ENCODE data around the gene PBX3. TPM values are rescaled to one million over a fixed set of nuclear protein-coding genes. Genes with fewer than 3 reads are reported as not detected.

The PBX3 gene
- total RNA-seq, 2 experiments from 2014 or later, result 40.8 to 54.6 TPM

DNA sequence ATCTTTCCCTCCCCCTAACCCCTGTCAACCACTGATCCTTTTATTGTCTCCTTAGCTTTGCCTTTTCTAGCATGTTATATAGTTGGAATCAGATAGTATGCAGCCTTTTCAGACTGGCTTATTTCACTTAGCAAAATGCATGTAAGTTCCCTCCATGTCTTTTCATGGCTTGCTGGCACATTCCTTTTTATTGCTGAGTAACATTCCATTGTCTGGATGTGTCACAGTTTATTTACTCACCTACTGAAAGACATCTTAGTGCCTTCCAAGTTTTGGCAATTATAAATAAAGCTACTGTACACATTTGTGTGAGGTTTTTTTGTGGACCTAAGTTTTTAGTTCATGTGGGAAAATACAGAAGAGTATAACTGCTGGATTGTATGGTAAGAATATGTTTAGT is 230.1 kb downstream of the PBX3 start:
- Histone ChIP-seq H3K9me2 (ENCODE audit: insufficient read depth, low read length) (no peaks in the 10 kb centered on the region), H4K20me1 (ENCODE audit: insufficient read depth, low read length) (no peaks in the 10 kb centered on the region), H3K4me2 (ENCODE audit: low read length) (no peak overlapping the region), H3K36me3 (ENCODE audit: insufficient read depth, low read length) (no peaks in the 10 kb centered on the region), H3K79me2 (ENCODE audit: insufficient read depth, low read depth, low read length) (no peaks in the 10 kb centered on the region), H3K27ac (ENCODE audit: low read depth, low read length, poor library complexity, severe bottlenecking) (no peak overlapping the region), H3K4me1 (ENCODE audit: insufficient read depth, low read length, poor library complexity, severe bottlenecking) (no peaks in the 10 kb centered on the region), H3K9me3 (ENCODE audit: low read length) (no peaks in the 10 kb centered on the region), H3K4me3 (ENCODE audit: low read depth, low read length, poor library complexity, severe bottlenecking) (no peak overlapping the region), H2AFZ (ENCODE audit: low read length) (no peak overlapping the region)
- TF ChIP-seq, protein P1, sequence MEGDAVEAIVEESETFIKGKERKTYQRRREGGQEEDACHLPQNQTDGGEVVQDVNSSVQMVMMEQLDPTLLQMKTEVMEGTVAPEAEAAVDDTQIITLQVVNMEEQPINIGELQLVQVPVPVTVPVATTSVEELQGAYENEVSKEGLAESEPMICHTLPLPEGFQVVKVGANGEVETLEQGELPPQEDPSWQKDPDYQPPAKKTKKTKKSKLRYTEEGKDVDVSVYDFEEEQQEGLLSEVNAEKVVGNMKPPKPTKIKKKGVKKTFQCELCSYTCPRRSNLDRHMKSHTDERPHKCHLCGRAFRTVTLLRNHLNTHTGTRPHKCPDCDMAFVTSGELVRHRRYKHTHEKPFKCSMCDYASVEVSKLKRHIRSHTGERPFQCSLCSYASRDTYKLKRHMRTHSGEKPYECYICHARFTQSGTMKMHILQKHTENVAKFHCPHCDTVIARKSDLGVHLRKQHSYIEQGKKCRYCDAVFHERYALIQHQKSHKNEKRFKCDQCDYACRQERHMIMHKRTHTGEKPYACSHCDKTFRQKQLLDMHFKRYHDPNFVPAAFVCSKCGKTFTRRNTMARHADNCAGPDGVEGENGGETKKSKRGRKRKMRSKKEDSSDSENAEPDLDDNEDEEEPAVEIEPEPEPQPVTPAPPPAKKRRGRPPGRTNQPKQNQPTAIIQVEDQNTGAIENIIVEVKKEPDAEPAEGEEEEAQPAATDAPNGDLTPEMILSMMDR (conservative IDR thresholded peaks at IDR 0.05; ENCODE audit: low read length), result no peak
- no peak for TF ChIP-seq EZH2phosphoT487 (IDR thresholded peaks at IDR 0.05; ENCODE audit: borderline replicate concordance, low read depth, low read length)
- DNase-seq (ENCODE audit: low spot score), result no peak
- ChIA-PET POLR2A (no interaction called here), CTCF (ENCODE audit: unreplicated experiment) (no interaction called here)
- intact Hi-C loops (cut with micrococcal nuclease; ENCODE audit: unreplicated experiment), result no loop called here
- no TSS peak for BruUV-seq (replicated peaks)

DNA sequence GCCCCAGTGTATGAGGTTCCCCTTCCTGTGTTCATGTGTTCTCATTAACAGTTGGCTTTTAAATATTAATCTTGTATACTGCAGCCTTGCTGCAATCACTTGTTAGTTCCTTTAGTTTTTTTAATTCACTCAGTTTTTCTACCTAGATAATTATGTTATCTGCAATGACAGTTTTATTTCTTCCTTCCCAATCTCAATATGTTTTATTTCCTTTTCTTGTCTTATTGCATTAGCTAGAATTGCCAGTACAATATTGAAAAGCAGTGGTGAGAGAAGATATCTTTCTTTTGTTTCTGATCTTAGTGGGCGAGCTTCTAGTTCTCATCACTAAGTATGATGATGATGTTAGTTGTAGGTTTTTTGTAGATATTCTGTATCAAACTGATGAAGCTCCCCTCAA is 232.2 kb downstream of the PBX3 start:
- Histone ChIP-seq H3K36me3 (ENCODE audit: insufficient read depth, low read length) (no peaks in the 10 kb centered on the region), H3K9me3 (ENCODE audit: low read length) (no peaks in the 10 kb centered on the region), H3K79me2 (ENCODE audit: insufficient read depth, low read depth, low read length) (no peaks in the 10 kb centered on the region), H3K4me2 (ENCODE audit: low read length) (no peak overlapping the region), H3K4me3 (ENCODE audit: low read depth, low read length, poor library complexity, severe bottlenecking) (no peak overlapping the region), H2AFZ (ENCODE audit: low read length) (no peak overlapping the region), H4K20me1 (ENCODE audit: insufficient read depth, low read length) (no peaks in the 10 kb centered on the region), H3K4me1 (ENCODE audit: insufficient read depth, low read length, poor library complexity, severe bottlenecking) (no peaks in the 10 kb centered on the region), H3K27ac (ENCODE audit: low read depth, low read length, poor library complexity, severe bottlenecking) (no peak overlapping the region), H3K9me2 (ENCODE audit: insufficient read depth, low read length) (no peaks in the 10 kb centered on the region)
- BruUV-seq (replicated peaks), result no TSS peak
- no peak for DNase-seq (ENCODE audit: low spot score)
- intact Hi-C loops (cut with micrococcal nuclease; ENCODE audit: unreplicated experiment), result no loop called here
- TF ChIP-seq EZH2phosphoT487 (IDR thresholded peaks at IDR 0.05; ENCODE audit: borderline replicate concordance, low read depth, low read length), result no peak
- TF ChIP-seq, protein P1 (conservative IDR thresholded peaks at IDR 0.05; ENCODE audit: low read length), result no peak
- POLR2A ChIA-PET, result no interaction called here
- CTCF ChIA-PET (ENCODE audit: unreplicated experiment), result no interaction called here

DNA sequence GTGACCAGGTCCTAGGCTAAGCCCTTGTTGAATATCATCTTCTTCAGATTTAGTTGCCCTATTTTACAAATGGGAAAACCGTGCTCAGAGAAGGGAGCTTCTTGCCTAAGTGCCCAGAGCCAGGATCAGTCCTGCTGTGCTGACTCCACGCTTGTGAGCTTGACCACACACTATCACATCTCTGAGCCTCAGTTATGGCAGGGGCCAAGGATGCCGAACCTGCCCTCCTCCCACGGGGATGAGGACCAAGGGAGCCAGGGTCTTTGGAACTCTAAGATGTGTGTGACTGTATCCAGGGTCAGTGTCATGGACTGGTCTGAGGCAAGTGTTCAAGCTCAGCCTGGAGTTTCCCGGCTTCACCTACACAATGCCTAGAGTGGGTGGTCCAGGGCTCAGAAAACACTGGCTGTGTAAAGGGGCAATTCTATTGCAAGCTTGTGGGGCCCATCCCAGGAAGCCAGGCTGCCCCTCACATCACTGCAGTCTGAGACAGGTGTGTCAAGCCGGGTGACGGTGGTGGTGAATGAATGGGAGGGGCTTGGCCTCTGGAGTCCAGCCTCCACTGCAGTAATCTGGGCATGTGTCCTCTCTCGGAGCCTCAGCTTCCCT is 235.7 kb downstream of the PBX3 start:
- no peaks in the 10 kb centered on the region for H3K9me3 ChIP-seq (ENCODE audit: low read length)
- POLR2A ChIA-PET, result interaction anchor here (0.6 kb wide), 1 partner anchor 1413 kb away, joined by 3 read pairs; no protein-coding TSS in a partner anchor

More for the DNA sequence above, 235.7 kb downstream of the PBX3 start:
- intact Hi-C loops (cut with micrococcal nuclease; ENCODE audit: unreplicated experiment), result no loop called here
- Histone ChIP-seq H3K4me3 (ENCODE audit: low read depth, low read length, poor library complexity, severe bottlenecking) (no peak overlapping the region), H3K4me1 (ENCODE audit: insufficient read depth, low read length, poor library complexity, severe bottlenecking) (no peaks in the 10 kb centered on the region), H4K20me1 (ENCODE audit: insufficient read depth, low read length) (no peaks in the 10 kb centered on the region), H3K9me2 (ENCODE audit: insufficient read depth, low read length) (no peaks in the 10 kb centered on the region), H3K27ac (ENCODE audit: low read depth, low read length, poor library complexity, severe bottlenecking) (no peak overlapping the region), H3K79me2 (ENCODE audit: insufficient read depth, low read depth, low read length) (no peaks in the 10 kb centered on the region), H3K4me2 (ENCODE audit: low read length) (no peak overlapping the region), H2AFZ (ENCODE audit: low read length) (no peak overlapping the region), H3K36me3 (ENCODE audit: insufficient read depth, low read length) (no peaks in the 10 kb centered on the region)
- BruUV-seq (replicated peaks), result no TSS peak
- CTCF ChIA-PET (ENCODE audit: unreplicated experiment), result interaction anchor here (0.6 kb wide), 1 partner anchor 9 kb away, joined by 3 read pairs; no protein-coding TSS in a partner anchor
- no peak for DNase-seq (ENCODE audit: low spot score)
- no peak for TF ChIP-seq EZH2phosphoT487 (IDR thresholded peaks at IDR 0.05; ENCODE audit: borderline replicate concordance, low read depth, low read length)
- TF ChIP-seq, protein P1 (conservative IDR thresholded peaks at IDR 0.05; ENCODE audit: low read length), result no peak

Data from OCI-LY7 (cell line).